Smooth muscle cell (in vitro differentiated cells): ENCODE results near the gene PHACTR3. TPM values are rescaled to one million over a fixed set of nuclear protein-coding genes. Genes with fewer than 3 reads are reported as not detected.

Experiments used
- DNase-seq: peaks from one replicate; lab custom pipeline; 2025; ENCODE audit not compliant: unreplicated experiment; lab: John Stamatoyannopoulos, UW
- H2AFZ ChIP-seq: fragments of 200-600 bp; sonication (generic); 2 replicates; pipeline ENCODE4 v1.6.0; 2016; ENCODE audit warnings: antibody characterized with exemption, low read depth, mild to moderate bottlenecking
- H3F3A ChIP-seq: fragments of 200-600 bp; sonication (generic); 2 replicates; pipeline ENCODE4 v1.6.0; 2017; ENCODE audit warnings: antibody characterized with exemption, low read depth
- H3K27ac ChIP-seq: fragments of 200-600 bp; sonication (generic); 2 replicates; pipeline ENCODE4 v1.5.1; 2016; ENCODE audit warnings: low read depth, mild to moderate bottlenecking
- H3K27me3 ChIP-seq: fragments of 200-600 bp; sonication (generic); 2 replicates; pipeline ENCODE4 v1.6.1; 2016; ENCODE audit warnings: low read depth, mild to moderate bottlenecking
- H3K36me3 ChIP-seq: fragments of 200-600 bp; sonication (generic); 2 replicates; pipeline ENCODE4 v1.5.1; 2016; ENCODE audit warnings: low read depth
- H3K4me1 ChIP-seq: fragments of 200-600 bp; sonication (generic); 2 replicates; pipeline ENCODE4 v1.5.1; 2016; ENCODE audit warnings: low read depth
- H3K4me2 ChIP-seq: fragments of 200-600 bp; sonication (generic); 2 replicates; pipeline ENCODE4 v1.6.0; 2016; ENCODE audit warnings: mild to moderate bottlenecking
- H3K4me3 ChIP-seq: fragments of 200-600 bp; sonication (generic); 2 replicates; pipeline ENCODE4 v1.5.1; 2016; ENCODE audit warnings: mild to moderate bottlenecking
- H3K79me2 ChIP-seq: fragments of 200-600 bp; sonication (generic); 2 replicates; pipeline ENCODE4 v1.6.0; 2016; ENCODE audit warnings: low read depth, mild to moderate bottlenecking
- H3K9ac ChIP-seq: fragments of 200-600 bp; sonication (generic); 2 replicates; pipeline ENCODE4 v1.6.0; 2016; ENCODE audit warnings: low read depth
- H3K9me3 ChIP-seq: fragments of 200-600 bp; sonication (generic); replicated peaks from 2 replicates; pipeline ENCODE4 v1.5.1; 2016; ENCODE audit warnings: low read depth
- H4K20me1 ChIP-seq: fragments of 200-600 bp; sonication (generic); 2 replicates; pipeline ENCODE4 v1.6.0; 2016; ENCODE audit warnings: low read depth
- CTCF ChIP-seq: fragments of 200-600 bp; sonication (generic); IDR thresholded peaks from 2 replicates; pipeline ENCODE4 v1.5.1; 2017; ENCODE audit warnings: borderline replicate concordance, mild to moderate bottlenecking, antibody characterized with exemption; ENCODE audit not compliant: insufficient read depth, poor library complexity, severe bottlenecking
- WGBS: methylation state at CpG from one replicate; pipeline ENCODE4 v1.1.7; 2016; ENCODE audit warnings: low lambda C conversion rate; 5-methylcytosine and 5-hydroxymethylcytosine counted together
- polyA plus RNA-seq: library from polyadenylated mRNA; unstranded; fragments of >200 nt; fragmentation: Nextera tagmentation; extraction: Ambion mirVana; gene quantifications from 2 replicates; pipeline ENCODE4 v1.2.1, GENCODE V29; 2016
- total RNA-seq: library from RNA; depleted of rRNA; stranded (reverse); fragments of >200 nt; gene quantifications from 2 replicates; pipeline ENCODE4 v1.2.3, GENCODE V29; 2014

The PHACTR3 gene
- total and polyA plus RNA-seq, 2 experiments from 2014 or later: 0.76 to 2.6 TPM

GRCh38 chr20:59802018-59802417 is 197.7 kb downstream of the PHACTR3 start:
- Histone ChIP-seq H4K20me1 (no peaks in the 10 kb centered on the region), H3K9ac (no peak overlapping the region), H3K4me2 (no peak overlapping the region), H3K27ac (no peak overlapping the region), H2AFZ (no peak overlapping the region), H3K36me3 (no peaks in the 10 kb centered on the region), H3K27me3 (no peaks in the 10 kb centered on the region), H3K9me3 (no peaks in the 10 kb centered on the region), H3K4me1 (no peaks in the 10 kb centered on the region), H3K4me3 (no peak overlapping the region), H3F3A (no peaks in the 10 kb centered on the region), H3K79me2 (no peaks in the 10 kb centered on the region)
- DNase-seq: no peak
- TF ChIP-seq CTCF: no peak
- 61% methylated on average over 4 of the region's 4 CpGs for whole genome bisulfite sequencing

DNA sequence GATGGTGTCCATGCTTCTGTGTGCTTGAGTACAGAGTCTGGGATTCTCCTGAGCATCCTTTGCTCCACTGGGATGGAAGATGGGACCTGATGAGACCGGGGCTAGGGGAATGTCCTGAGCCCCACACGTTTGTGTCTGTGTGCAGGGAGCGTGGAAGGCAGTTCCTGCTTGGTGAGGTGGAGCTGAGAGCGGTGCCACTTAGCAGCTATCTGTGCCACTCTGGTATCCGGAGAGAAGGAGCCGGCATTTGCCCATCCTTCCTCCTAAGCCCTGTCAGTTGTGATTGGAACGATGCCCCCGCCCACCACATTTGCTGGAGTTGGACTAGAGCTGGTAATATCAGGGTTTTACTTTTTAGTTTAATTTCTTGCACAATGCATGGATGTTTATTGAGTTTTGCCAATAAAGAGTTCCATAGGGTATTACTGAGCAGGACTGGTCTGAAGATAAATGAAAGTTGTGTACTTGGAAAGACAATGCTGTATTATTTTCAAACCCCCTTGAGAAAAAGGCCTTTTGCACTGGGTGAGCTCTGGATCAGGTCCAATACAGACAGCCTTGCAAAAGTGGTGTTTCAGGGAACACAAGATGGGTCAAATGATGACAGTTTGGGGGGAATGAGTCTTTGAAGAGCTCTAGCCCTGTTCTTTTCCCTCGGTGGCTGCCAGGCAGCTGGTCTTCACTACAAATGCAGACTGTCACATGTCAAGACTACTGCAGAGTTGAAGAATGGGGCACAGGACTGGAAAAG is 198.3 kb downstream of the PHACTR3 start:
- DNase-seq: no peak
- Histone ChIP-seq H3K27me3 (no peaks in the 10 kb centered on the region), H3K4me3 (no peak overlapping the region), H3K36me3 (no peaks in the 10 kb centered on the region), H3K9ac (no peak overlapping the region), H3K27ac (no peak overlapping the region), H3K9me3 (no peaks in the 10 kb centered on the region), H2AFZ (no peak overlapping the region), H4K20me1 (no peaks in the 10 kb centered on the region), H3K4me2 (no peak overlapping the region), H3K4me1 (no peaks in the 10 kb centered on the region), H3F3A (no peaks in the 10 kb centered on the region), H3K79me2 (no peaks in the 10 kb centered on the region)
- TF ChIP-seq CTCF: no peak
- WGBS: 83% methylated on average over 9 of the region's 9 CpGs

- Histone ChIP-seq H3K27me3 (no peaks in the 10 kb centered on the region), H3K9ac (no peak overlapping the region), H3K9me3 (no peaks in the 10 kb centered on the region), H3K4me3 (no peak overlapping the region), H3F3A (no peaks in the 10 kb centered on the region), H3K27ac (no peak overlapping the region), H3K79me2 (no peaks in the 10 kb centered on the region), H3K36me3 (no peaks in the 10 kb centered on the region), H3K4me2 (no peak overlapping the region), H3K4me1 (no peaks in the 10 kb centered on the region), H2AFZ (no peak overlapping the region), H4K20me1 (no peaks in the 10 kb centered on the region)
- TF ChIP-seq CTCF: no peak
- WGBS: 73% methylated on average over 5 of the region's 5 CpGs
- no peak for DNase-seq
These were observed 200.0 kb downstream of the PHACTR3 start for GRCh38 chr20:59804347-59804746.
